HCT116 (cell line): Measurements from ENCODE around the gene TAF9B. TPM values are rescaled to one million over a fixed set of nuclear protein-coding genes. Genes with fewer than 3 reads are reported as not detected.
A peak's percentile ranks its signal among the peaks of the same experiment; 100 is the strongest.

Experiments
- ATAC-seq: fragments of 200-7000 bp; cut with Tn5 transposase; 2 replicates; pipeline ENCODE4 v1.9.1; 2020; ENCODE audit warnings: mild to moderate bottlenecking, moderate library complexity
- BruUV-seq: library from RNA; stranded (reverse); fragments of 400-500 nt; replicated peaks from 2 replicates; lab custom pipeline; 2021; lab: Mats Ljungman, UMichigan
- CTCF ChIA-PET: fragments of 300-600 bp; sonication (Branson Sonifier 250); formaldehyde crosslinking; loops from one replicate; lab custom pipeline; 2021; ENCODE audit warnings: antibody characterized with exemption; lab: Charles Lee
- POLR2A ChIA-PET: fragments of 300-600, 350-600 bp; sonication (Branson Sonifier 250); formaldehyde crosslinking; loops from one replicate; lab custom pipeline; 2021; ENCODE audit warnings: antibody characterized with exemption; lab: Charles Lee
- RAD21 ChIA-PET, 2 experiments: fragments of 300-600 bp; sonication (Branson Sonifier 250); formaldehyde crosslinking; loops; one replicate each; lab custom pipeline; 2023; ENCODE audit warnings: low total read pairs in 2 of 2; ENCODE audit not compliant: uncharacterized antibody in 2 of 2, unreplicated experiment in 2 of 2, low non-redundant PET in 1 of 2; lab: Charles Lee
- DNase-seq: peaks from one replicate; pipeline ENCODE4 v3.0.0-alpha.2; 2010; ENCODE audit warnings: low read depth, low spot score
- H2AFZ ChIP-seq: fragments of 200-600 bp; shearing (Covaris generic), sonication (generic); 2 replicates; pipeline ENCODE4 v1.6.1; 2017; ENCODE audit warnings: low read depth, mixed run types, mixed read lengths, antibody characterized with exemption, low read length; ENCODE audit not compliant: poor library complexity, severe bottlenecking
- H3K27ac ChIP-seq: 2 replicates; pipeline ENCODE4 v1.5.1; 2012; ENCODE audit warnings: low read depth, low read length
- H3K27me3 ChIP-seq: fragments of 200-600 bp; sonication (generic); 2 replicates; pipeline ENCODE4 v1.6.1; 2016; ENCODE audit warnings: mixed run types, low read length, mixed read lengths; ENCODE audit not compliant: insufficient read depth
- H3K36me3 ChIP-seq, 2 experiments: fragments of 200-500 bp in 1 of 2; fragments of 200-600 bp in 1 of 2; sonication (Bioruptor generic) in 1 of 2; sonication (generic) in 1 of 2; 2 replicates each; pipeline versions ENCODE4 v1.5.1 to v1.6.1; 2014 to 2016; ENCODE audit warnings: low read length in 2 of 2, inconsistent platforms in 1 of 2, mixed read lengths in 1 of 2, mixed run types in 1 of 2; ENCODE audit not compliant: insufficient read depth in 2 of 2, control insufficient read depth in 1 of 2
- H3K4me1 ChIP-seq, 2 experiments: fragments of 200-600 bp in 1 of 2; sonication (generic) in 1 of 2; 2 replicates each; pipeline versions ENCODE4 v1.5.1 to v1.6.1; 2012 to 2017; ENCODE audit warnings: low read length in 2 of 2, inconsistent platforms in 1 of 2, mild to moderate bottlenecking in 1 of 2, mixed read lengths in 1 of 2, mixed run types in 1 of 2, moderate library complexity in 1 of 2; ENCODE audit not compliant: insufficient read depth in 2 of 2, control insufficient read depth in 1 of 2
- H3K4me2 ChIP-seq: fragments of 200-600 bp; sonication (generic); 2 replicates; pipeline ENCODE4 v1.6.1; 2017; ENCODE audit warnings: mixed run types, low read length, mixed read lengths
- H3K4me3 ChIP-seq, 2 experiments: fragments of 200-600 bp in 1 of 2; sonication (generic) in 1 of 2; replicated peaks in 1 of 2; 2 replicates each; pipeline ENCODE4 v1.5.1; 2011 to 2016; ENCODE audit warnings: low read length in 2 of 2, control low read depth in 1 of 2, low read depth in 1 of 2, mild to moderate bottlenecking in 1 of 2, mixed read lengths in 1 of 2, mixed run types in 1 of 2
- H3K79me2 ChIP-seq: fragments of 200-600 bp; sonication (generic); 2 replicates; pipeline ENCODE4 v1.6.1; 2017; ENCODE audit warnings: mild to moderate bottlenecking, mixed run types, low read length, moderate library complexity, mixed read lengths; ENCODE audit not compliant: insufficient read depth
- H3K9ac ChIP-seq: fragments of 200-600 bp; sonication (generic); 2 replicates; pipeline ENCODE4 v1.6.1; 2016; ENCODE audit warnings: low read length, mixed read lengths
- H3K9me2 ChIP-seq: fragments of 200-600 bp; sonication (generic), shearing (Covaris generic); 2 replicates; pipeline ENCODE4 v1.6.1; 2017; ENCODE audit warnings: mixed run types, mild to moderate bottlenecking, moderate library complexity; ENCODE audit not compliant: insufficient read depth
- H3K9me3 ChIP-seq, 2 experiments: fragments of 200-500 bp in 1 of 2; fragments of 200-600 bp in 1 of 2; sonication (Bioruptor generic) in 1 of 2; sonication (generic) in 1 of 2; 2 replicates each; pipeline ENCODE4 v1.6.1; 2014 to 2017; ENCODE audit warnings: low read length in 2 of 2, mixed read lengths in 2 of 2, inconsistent platforms in 1 of 2, low read depth in 1 of 2, mild to moderate bottlenecking in 1 of 2, mixed run types in 1 of 2, moderate library complexity in 1 of 2; ENCODE audit not compliant: control insufficient read depth in 1 of 2, insufficient read depth in 1 of 2
- H4K20me1 ChIP-seq: fragments of 200-600 bp; sonication (generic), shearing (Covaris generic); 2 replicates; pipeline ENCODE4 v1.6.1; 2017; ENCODE audit warnings: mixed run types, mild to moderate bottlenecking, moderate library complexity; ENCODE audit not compliant: insufficient read depth
- ELF1 ChIP-seq: IDR thresholded peaks from 2 replicates; pipeline ENCODE4 v1.6.1; 2012; ENCODE audit warnings: low read depth, borderline replicate concordance
- EZH2 ChIP-seq: fragments of 200-600 bp; sonication (generic); IDR thresholded peaks from 2 replicates; pipeline ENCODE4 v1.6.1; 2017; ENCODE audit warnings: antibody characterized with exemption, mixed run types
- EZH2phosphoT487 ChIP-seq: fragments of 200-600 bp; IDR thresholded peaks from 2 replicates; pipeline ENCODE4 v1.6.1; 2018; ENCODE audit warnings: antibody characterized with exemption, borderline replicate concordance
- MAX ChIP-seq: IDR thresholded peaks from 2 replicates; pipeline ENCODE4 v1.6.1; 2012
- POLR2AphosphoS5 ChIP-seq: IDR thresholded peaks from 2 replicates; pipeline ENCODE4 v1.6.1; 2011; ENCODE audit warnings: mild to moderate bottlenecking, low read depth, low read length, moderate library complexity
- TCF7L2 ChIP-seq: IDR thresholded peaks from 2 replicates; pipeline ENCODE4 v1.7.0; 2011; ENCODE audit warnings: borderline replicate concordance, inconsistent platforms; ENCODE audit not compliant: insufficient read depth, insufficient read length; ENCODE audit errors: extremely low read depth
- YY1 ChIP-seq: IDR thresholded peaks from 2 replicates; pipeline ENCODE4 v1.6.1; 2011; ENCODE audit warnings: low read length, low read depth, moderate library complexity, mild to moderate bottlenecking; ENCODE audit not compliant: insufficient replicate concordance; ENCODE audit errors: extremely low read depth
- intact Hi-C: fragments of 100-400 bp; cut with micrococcal nuclease; formaldehyde crosslinking; loops from 2 replicates; pipeline ENCODE4 v1.10.0; 2022
- total RNA-seq: library from RNA; stranded (reverse); gene quantifications from one replicate; pipeline ENCODE4 v1.2.1, GENCODE V29; 2021; ENCODE audit not compliant: unreplicated experiment
- TF ChIP-seq, protein P1 (sequence below), 3 experiments: fragments of 200-600 bp in 1 of 3; sonication (generic) in 1 of 3; IDR thresholded peaks in 2 of 3; conservative IDR thresholded peaks in 1 of 3; 2 replicates each; pipeline ENCODE4 v1.5.1; 2012 to 2017; ENCODE audit warnings: low read depth in 2 of 3, low read length in 2 of 3, antibody characterized with exemption in 1 of 3, borderline replicate concordance in 1 of 3, control low read depth in 1 of 3, mild to moderate bottlenecking in 1 of 3, mixed read lengths in 1 of 3, mixed run types in 1 of 3, moderate library complexity in 1 of 3; ENCODE audit not compliant: insufficient read depth in 1 of 3

Gene TAF9B
- total RNA-seq, 1 experiment from 2014 or later: 16.2 TPM

- BruUV-seq: no TSS peak
- H4K20me1 ChIP-seq: peaks cover 18% of the 10 kb centered on the region; the same call in 1 of the 2 replicates
- H3K9me3 ChIP-seq: no peaks in the 10 kb centered on the region
- peaks cover 60% of the 10 kb centered on the region for H3K79me2 ChIP-seq
- H2AFZ ChIP-seq: no peak overlapping the region
- no peak overlapping the region for H3K9ac ChIP-seq
- peak; percentile 63; the same call in 1 of the 2 replicates for ATAC-seq
- peaks cover 47 to 60% of the 10 kb centered on the region in 2 experiments for H3K36me3 ChIP-seq
- intact Hi-C loops: loop anchor here (5.0 kb wide), 1 partner anchor 958 kb away; no protein-coding TSS in a partner anchor
- RAD21 ChIA-PET: no interaction called here
- TF ChIP-seq, protein P1, sequence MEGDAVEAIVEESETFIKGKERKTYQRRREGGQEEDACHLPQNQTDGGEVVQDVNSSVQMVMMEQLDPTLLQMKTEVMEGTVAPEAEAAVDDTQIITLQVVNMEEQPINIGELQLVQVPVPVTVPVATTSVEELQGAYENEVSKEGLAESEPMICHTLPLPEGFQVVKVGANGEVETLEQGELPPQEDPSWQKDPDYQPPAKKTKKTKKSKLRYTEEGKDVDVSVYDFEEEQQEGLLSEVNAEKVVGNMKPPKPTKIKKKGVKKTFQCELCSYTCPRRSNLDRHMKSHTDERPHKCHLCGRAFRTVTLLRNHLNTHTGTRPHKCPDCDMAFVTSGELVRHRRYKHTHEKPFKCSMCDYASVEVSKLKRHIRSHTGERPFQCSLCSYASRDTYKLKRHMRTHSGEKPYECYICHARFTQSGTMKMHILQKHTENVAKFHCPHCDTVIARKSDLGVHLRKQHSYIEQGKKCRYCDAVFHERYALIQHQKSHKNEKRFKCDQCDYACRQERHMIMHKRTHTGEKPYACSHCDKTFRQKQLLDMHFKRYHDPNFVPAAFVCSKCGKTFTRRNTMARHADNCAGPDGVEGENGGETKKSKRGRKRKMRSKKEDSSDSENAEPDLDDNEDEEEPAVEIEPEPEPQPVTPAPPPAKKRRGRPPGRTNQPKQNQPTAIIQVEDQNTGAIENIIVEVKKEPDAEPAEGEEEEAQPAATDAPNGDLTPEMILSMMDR (IDR thresholded peaks at IDR 0.05 in 2 of 3, conservative IDR thresholded peaks at IDR 0.05 in 1 of 3; ENCODE audit: borderline replicate concordance in 1 of 3, insufficient read depth in 1 of 3, low read depth in 2 of 3, low read length in 2 of 3): peak in 1 of 3 experiments; percentile 25; a peak in 1 of 6 replicates
- TF ChIP-seq MAX (no peak), EZH2 (no peak), EZH2phosphoT487 (no peak)
- CTCF ChIA-PET: no interaction called here
- H3K27ac ChIP-seq: no peak overlapping the region
- POLR2A ChIA-PET: no interaction called here
- no peak for DNase-seq
- no peak overlapping the region for H3K4me3 ChIP-seq
- no peaks in the 10 kb centered on the region for H3K27me3 ChIP-seq
- no peaks in the 10 kb centered on the region for H3K9me2 ChIP-seq
- H3K4me2 ChIP-seq: no peak overlapping the region
- H3K4me1 ChIP-seq: no peaks in the 10 kb centered on the region
These were observed 15.1 kb downstream of the TAF9B start for GRCh38 chrX:78124307-78124706.

DNA sequence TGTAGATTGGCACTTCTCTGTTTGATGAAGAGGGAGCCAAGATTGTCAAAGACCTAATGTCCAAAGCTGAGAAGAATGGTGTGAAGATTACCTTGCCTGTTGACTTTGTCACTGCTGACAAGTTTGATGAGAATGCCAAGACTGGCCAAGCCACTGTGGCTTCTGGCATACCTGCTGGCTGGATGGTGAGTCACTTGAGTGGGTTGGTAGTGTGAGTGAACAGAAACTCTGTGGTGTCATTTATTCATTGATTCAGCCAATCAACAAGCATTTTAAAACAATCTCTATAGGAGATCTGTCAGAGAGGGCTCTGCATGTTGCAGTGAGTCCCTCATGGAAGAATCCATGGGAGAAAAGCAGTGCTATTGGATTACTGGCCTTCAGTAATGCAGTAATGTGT is 16.3 kb downstream of the TAF9B start:
- intact Hi-C loops: loop anchor here (5.0 kb wide), 1 partner anchor 959 kb away; no protein-coding TSS in a partner anchor
- no TSS peak for BruUV-seq
- POLR2A ChIA-PET: no interaction called here
- Histone ChIP-seq H3K27ac (no peak overlapping the region), H3K9me2 (no peaks in the 10 kb centered on the region), H3K27me3 (no peaks in the 10 kb centered on the region), H3K79me2 (peaks cover 71% of the 10 kb centered on the region), H4K20me1 (peaks cover 18% of the 10 kb centered on the region; the same call in 1 of the 2 replicates), H2AFZ (no peak overlapping the region), H3K4me2 (no peak overlapping the region), H3K9ac (no peak overlapping the region), H3K4me1 (no peaks in the 10 kb centered on the region), H3K36me3 (peaks cover 49 to 67% of the 10 kb centered on the region in 2 experiments), H3K4me3 (no peak overlapping the region), H3K9me3 (no peaks in the 10 kb centered on the region)
- RAD21 ChIA-PET: no interaction called here
- TF ChIP-seq ELF1 (no peak), POLR2AphosphoS5 (no peak), YY1 (no peak), TCF7L2 (no peak)
- DNase-seq: no peak
- CTCF ChIA-PET: no interaction called here
- peak; percentile 32; the same call in 1 of the 2 replicates for ATAC-seq
